ENCODE results near the gene MST1R. TPM values are rescaled to one million over a fixed set of nuclear protein-coding genes. Genes with fewer than 3 reads are reported as not detected.

MST1R gene
- total and polyA plus RNA-seq, 7 donors = 0.38 to 1.7 (median 0.61) TPM

DNA sequence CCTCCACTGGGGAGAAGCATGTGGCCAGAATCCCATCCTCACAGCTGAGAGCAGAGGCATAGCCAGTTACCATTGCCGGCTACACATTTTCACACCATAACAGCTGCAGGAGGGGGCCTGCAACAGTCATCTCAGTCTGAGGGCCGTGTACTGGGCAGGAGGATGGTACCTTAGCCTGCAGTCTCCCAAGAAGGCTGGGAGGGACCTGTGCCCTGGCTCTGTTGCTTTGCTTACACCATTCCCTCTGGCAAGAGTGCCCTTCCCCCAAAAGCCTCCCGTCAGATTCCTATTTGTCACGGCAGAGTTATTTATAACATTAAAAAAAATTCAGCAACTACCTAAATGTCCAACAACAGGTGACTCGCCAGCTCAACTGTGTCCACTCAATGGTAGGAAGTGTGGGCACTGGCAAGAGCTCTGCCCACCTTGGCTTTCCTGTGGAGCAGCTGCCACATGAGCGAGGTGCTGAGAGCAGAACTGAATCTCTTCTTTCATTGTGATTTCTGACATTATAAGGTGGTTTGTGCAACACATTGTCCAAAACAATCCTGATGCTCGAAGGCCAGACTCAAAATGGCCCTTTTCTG lies 38.4 kb downstream of the MST1R start:
- no peaks in the 10 kb centered on the region for H3K4me1 ChIP-seq
- no peak overlapping the region for H3K4me3 ChIP-seq
- H3K9me3 ChIP-seq = no peaks in the 10 kb centered on the region
- ATAC-seq (peak; percentile 48 to 55 (median 53)), DNase-seq (no peak)
- peaks cover 0 to 23% (median 8%) of the 10 kb centered on the region in 3 donors for H3K27me3 ChIP-seq (ENCODE audit: insufficient read depth in 3 of 3, low read length in 2 of 3)
- H3K27ac ChIP-seq = no peak overlapping the region
- TF ChIP-seq CTCF (IDR thresholded peaks at IDR 0.05) = no peak
- no peaks in the 10 kb centered on the region for H3K36me3 ChIP-seq (ENCODE audit: insufficient read depth in 1 of 2, low read depth in 1 of 2)
- 29 to 36% (median 31%) methylated on average over 7 of the region's 7 CpGs for WGBS, 3 donors
- intact Hi-C loops (cut with DNase I) = no loop called here

- Histone ChIP-seq H3K36me3 (ENCODE audit: insufficient read depth in 1 of 2, low read depth in 1 of 2) (no peaks in the 10 kb centered on the region), H3K4me3 (no peak overlapping the region), H3K27ac (no peak overlapping the region), H3K27me3 (ENCODE audit: insufficient read depth in 3 of 3, low read length in 2 of 3) (peaks cover 0 to 15% (median 6%) of the 10 kb centered on the region in 3 donors), H3K9me3 (no peaks in the 10 kb centered on the region), H3K4me1 (no peaks in the 10 kb centered on the region)
- intact Hi-C loops (cut with DNase I) = no loop called here
- TF ChIP-seq CTCF (IDR thresholded peaks at IDR 0.05) = no peak
- ATAC-seq (no peak), DNase-seq (no peak)
- WGBS, 3 donors = 46 to 55% (median 51%) methylated on average over 5 of the region's 5 CpGs
Observed at GRCh38 chr3:49864505-49864904, 39.2 kb downstream of the MST1R start.

- 83 to 89% (median 83%) methylated on average over 12 of the region's 12 CpGs for WGBS, 3 donors
- ATAC-seq = no peak
- no peak overlapping the region for H3K4me3 ChIP-seq
Observed at GRCh38 chr3:49859576-49860305, 43.9 kb downstream of the MST1R start.

DNA sequence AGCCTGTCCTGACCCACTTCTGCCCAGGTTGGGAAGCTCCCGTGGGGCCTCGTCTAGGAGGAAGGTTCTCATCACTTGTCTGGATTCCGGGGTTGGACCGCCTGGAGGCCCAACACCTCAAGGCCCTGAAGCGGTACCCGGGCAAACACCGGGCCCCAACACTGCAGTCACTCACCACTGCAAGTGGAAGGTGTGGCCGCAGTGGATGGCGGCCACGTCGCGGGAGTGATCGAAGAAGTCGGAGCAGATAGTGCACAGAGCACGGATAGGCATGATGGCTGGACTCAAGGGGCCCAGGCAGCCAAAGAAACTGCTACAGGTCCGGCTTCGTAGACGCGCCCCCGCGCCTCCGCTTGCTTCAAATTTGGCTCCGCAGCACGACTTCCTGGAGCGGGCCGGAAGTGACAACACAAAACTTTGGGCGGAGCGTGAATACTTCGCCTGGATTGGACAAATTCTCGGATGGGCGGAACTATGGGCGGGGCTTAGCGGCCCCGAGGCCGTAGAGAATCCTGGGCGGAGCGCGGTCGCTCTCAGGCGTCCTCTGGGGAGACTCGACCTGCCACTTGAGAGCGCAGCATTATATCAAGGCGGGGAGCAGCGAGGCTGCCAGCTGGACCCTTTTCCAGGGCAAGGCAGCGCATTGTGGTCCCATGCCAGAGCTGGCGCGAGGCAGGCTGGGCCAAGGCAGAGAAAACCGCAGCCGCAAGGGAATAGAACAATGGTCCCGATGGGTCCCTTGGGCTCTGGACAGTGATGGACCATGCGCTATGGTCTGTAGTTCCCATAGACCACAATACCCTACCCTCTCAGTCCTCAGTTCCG lies 47.3 kb downstream of the MST1R start, which contains the start of gene TRAIP:
Gene TRAIP (minus strand): TSS at position 384 of the 825 bp plus-strand sequence. CDS start 111 bp downstream, at position 273.
- Histone ChIP-seq H3K4me1 (no peaks in the 10 kb centered on the region), H3K27ac (peak within 1 kb of the TSS; percentile 88), H3K4me3 (peak within 1 kb of the TSS; percentile 79), H3K27me3 (ENCODE audit: insufficient read depth in 3 of 3, low read length in 2 of 3) (no peaks in the 10 kb centered on the region), H3K9me3 (no peaks in the 10 kb centered on the region), H3K36me3 (ENCODE audit: insufficient read depth in 1 of 2, low read depth in 1 of 2) (no peaks in the 10 kb centered on the region)
- intact Hi-C loops (cut with DNase I) = no loop called here
- WGBS, 3 donors = 1% methylated on average over 52 of the region's 52 CpGs
- TF ChIP-seq CTCF (IDR thresholded peaks at IDR 0.05) = no peak
- ATAC-seq = peak; percentile 99 to 100 (median 100)
- DNase-seq = peak; percentile 92 to 97

More at GRCh38 chr3:49859576-49860305, 43.9 kb downstream of the MST1R start:
- TF ChIP-seq CTCF (IDR thresholded peaks at IDR 0.05) = no peak
- intact Hi-C loops (cut with DNase I) = no loop called here
- Histone ChIP-seq H3K36me3 (ENCODE audit: insufficient read depth in 1 of 2, low read depth in 1 of 2) (no peaks in the 10 kb centered on the region), H3K4me1 (no peaks in the 10 kb centered on the region), H3K27ac (no peak overlapping the region), H3K9me3 (no peaks in the 10 kb centered on the region), H3K27me3 (ENCODE audit: insufficient read depth in 3 of 3, low read length in 2 of 3) (peaks cover 0 to 2% (median 0%) of the 10 kb centered on the region in 3 donors)
- DNase-seq = no peak
